Ishikawa (cell line): Measurements from ENCODE around the gene MORC3.

Source experiments
- CEBPB ChIP-seq: IDR thresholded peaks from 2 replicates; pipeline ENCODE4 v1.6.1; 2012
- CREB1 ChIP-seq: IDR thresholded peaks from 2 replicates; pipeline ENCODE4 v1.6.1; 2012; ENCODE audit warnings: low read depth
- EP300 ChIP-seq: IDR thresholded peaks from 2 replicates; pipeline ENCODE4 v1.6.1; 2012; ENCODE audit warnings: borderline replicate concordance
- FOXM1 ChIP-seq: IDR thresholded peaks from 2 replicates; pipeline ENCODE4 v1.6.1; 2012; ENCODE audit warnings: low read depth, borderline replicate concordance
- RAD21 ChIP-seq: IDR thresholded peaks from 2 replicates; pipeline ENCODE4 v1.6.1; 2012; ENCODE audit warnings: low read depth
- TAF1 ChIP-seq: IDR thresholded peaks from 2 replicates; pipeline ENCODE4 v1.6.1; 2012; ENCODE audit warnings: low read depth, mild to moderate bottlenecking
- TCF12 ChIP-seq: IDR thresholded peaks from 2 replicates; pipeline ENCODE4 v1.6.1; 2012; ENCODE audit warnings: low read depth
- YY1 ChIP-seq: IDR thresholded peaks from 2 replicates; pipeline ENCODE4 v1.6.1; 2012; ENCODE audit warnings: low read depth
- ZBTB7A ChIP-seq: IDR thresholded peaks from 2 replicates; pipeline ENCODE4 v1.6.1; 2012; ENCODE audit warnings: low read depth
- TF ChIP-seq, protein P1 (sequence below): IDR thresholded peaks from 2 replicates; pipeline ENCODE4 v1.6.1; 2012; ENCODE audit warnings: low read depth, mild to moderate bottlenecking
- TF ChIP-seq, protein P2 (sequence below): IDR thresholded peaks from 2 replicates; pipeline ENCODE4 v1.6.1; 2012
- TF ChIP-seq, protein P3 (sequence below): IDR thresholded peaks from 2 replicates; pipeline ENCODE4 v1.6.1; 2012

GRCh38 chr21:36408568-36408967 is 88.6 kb downstream of the MORC3 start:
- no peak for TF ChIP-seq FOXM1
- TF ChIP-seq, protein P1, sequence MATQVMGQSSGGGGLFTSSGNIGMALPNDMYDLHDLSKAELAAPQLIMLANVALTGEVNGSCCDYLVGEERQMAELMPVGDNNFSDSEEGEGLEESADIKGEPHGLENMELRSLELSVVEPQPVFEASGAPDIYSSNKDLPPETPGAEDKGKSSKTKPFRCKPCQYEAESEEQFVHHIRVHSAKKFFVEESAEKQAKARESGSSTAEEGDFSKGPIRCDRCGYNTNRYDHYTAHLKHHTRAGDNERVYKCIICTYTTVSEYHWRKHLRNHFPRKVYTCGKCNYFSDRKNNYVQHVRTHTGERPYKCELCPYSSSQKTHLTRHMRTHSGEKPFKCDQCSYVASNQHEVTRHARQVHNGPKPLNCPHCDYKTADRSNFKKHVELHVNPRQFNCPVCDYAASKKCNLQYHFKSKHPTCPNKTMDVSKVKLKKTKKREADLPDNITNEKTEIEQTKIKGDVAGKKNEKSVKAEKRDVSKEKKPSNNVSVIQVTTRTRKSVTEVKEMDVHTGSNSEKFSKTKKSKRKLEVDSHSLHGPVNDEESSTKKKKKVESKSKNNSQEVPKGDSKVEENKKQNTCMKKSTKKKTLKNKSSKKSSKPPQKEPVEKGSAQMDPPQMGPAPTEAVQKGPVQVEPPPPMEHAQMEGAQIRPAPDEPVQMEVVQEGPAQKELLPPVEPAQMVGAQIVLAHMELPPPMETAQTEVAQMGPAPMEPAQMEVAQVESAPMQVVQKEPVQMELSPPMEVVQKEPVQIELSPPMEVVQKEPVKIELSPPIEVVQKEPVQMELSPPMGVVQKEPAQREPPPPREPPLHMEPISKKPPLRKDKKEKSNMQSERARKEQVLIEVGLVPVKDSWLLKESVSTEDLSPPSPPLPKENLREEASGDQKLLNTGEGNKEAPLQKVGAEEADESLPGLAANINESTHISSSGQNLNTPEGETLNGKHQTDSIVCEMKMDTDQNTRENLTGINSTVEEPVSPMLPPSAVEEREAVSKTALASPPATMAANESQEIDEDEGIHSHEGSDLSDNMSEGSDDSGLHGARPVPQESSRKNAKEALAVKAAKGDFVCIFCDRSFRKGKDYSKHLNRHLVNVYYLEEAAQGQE = no peak
- TF ChIP-seq, protein P2, sequence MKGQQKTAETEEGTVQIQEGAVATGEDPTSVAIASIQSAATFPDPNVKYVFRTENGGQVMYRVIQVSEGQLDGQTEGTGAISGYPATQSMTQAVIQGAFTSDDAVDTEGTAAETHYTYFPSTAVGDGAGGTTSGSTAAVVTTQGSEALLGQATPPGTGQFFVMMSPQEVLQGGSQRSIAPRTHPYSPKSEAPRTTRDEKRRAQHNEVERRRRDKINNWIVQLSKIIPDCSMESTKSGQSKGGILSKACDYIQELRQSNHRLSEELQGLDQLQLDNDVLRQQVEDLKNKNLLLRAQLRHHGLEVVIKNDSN = no peak
- TF ChIP-seq EP300 = no peak
- no peak for TF ChIP-seq CEBPB
- TF ChIP-seq TAF1 = no peak
- no peak for TF ChIP-seq RAD21
- TF ChIP-seq, protein P3, sequence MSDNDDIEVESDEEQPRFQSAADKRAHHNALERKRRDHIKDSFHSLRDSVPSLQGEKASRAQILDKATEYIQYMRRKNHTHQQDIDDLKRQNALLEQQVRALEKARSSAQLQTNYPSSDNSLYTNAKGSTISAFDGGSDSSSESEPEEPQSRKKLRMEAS = no peak
- TF ChIP-seq ZBTB7A = no peak
- no peak for TF ChIP-seq CREB1
- TF ChIP-seq TCF12 = no peak
- no peak for TF ChIP-seq YY1
